ENCODE results near the gene ATP6V0B. TPM values are rescaled to one million over a fixed set of nuclear protein-coding genes. Genes with fewer than 3 reads are reported as not detected.

ATP6V0B gene
- total RNA-seq, 1 donor from 2014 or later = 115 TPM

DNA sequence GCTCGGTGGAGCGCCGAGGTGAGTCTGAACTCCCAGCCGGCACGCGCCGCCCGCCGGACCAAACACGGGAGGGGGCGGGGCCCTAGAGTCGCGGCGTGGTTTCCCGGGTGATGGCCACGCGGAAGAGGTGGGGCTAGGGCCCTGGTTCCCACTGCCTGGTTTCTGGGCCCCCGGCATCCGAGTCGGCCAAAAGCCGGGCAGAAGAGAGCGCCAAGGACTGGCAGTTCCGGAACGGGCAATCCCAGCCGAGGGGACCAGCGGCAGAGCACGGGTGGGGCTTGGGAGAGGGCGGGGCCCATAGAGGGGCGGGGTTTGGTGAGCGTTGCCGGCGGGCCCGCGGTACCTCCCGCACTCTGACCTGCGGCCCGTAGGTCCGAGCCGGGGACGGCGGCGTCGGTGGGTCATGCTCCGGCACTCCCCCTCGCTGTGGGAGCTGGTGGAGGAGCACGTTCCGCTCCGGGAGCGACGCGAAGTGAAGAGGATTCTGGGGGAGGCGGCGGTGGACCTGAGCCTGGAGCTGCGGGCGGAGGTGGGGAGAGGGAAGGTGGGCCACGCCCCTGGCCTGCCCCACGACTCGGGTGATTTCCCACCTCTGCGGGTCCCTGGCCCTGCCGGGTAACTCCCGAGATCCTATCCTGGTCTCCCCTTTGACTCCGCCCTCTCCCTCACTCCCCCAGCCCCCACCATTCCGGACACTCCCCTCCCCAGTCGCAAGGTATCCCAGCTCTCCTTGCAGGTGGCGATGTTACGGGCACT lies 16.9 kb downstream of the ATP6V0B start, which contains the start of gene CCDC24:
Gene CCDC24, plus strand, starts transcription at position 124 of the 756 bp plus-strand sequence. Its CDS starts 280 bp downstream, at position 404.
- H3K36me3 Mint-ChIP-seq = no peaks in the 10 kb centered on the region
- no peaks in the 10 kb centered on the region for H3K27me3 Mint-ChIP-seq
- H3K27ac Mint-ChIP-seq = peak within 1 kb of the TSS; percentile 28
- no peaks in the 10 kb centered on the region for H3K9me3 Mint-ChIP-seq
- H3K4me3 Mint-ChIP-seq = peak within 1 kb of the TSS; percentile 91
- TF ChIP-seq, protein P1, sequence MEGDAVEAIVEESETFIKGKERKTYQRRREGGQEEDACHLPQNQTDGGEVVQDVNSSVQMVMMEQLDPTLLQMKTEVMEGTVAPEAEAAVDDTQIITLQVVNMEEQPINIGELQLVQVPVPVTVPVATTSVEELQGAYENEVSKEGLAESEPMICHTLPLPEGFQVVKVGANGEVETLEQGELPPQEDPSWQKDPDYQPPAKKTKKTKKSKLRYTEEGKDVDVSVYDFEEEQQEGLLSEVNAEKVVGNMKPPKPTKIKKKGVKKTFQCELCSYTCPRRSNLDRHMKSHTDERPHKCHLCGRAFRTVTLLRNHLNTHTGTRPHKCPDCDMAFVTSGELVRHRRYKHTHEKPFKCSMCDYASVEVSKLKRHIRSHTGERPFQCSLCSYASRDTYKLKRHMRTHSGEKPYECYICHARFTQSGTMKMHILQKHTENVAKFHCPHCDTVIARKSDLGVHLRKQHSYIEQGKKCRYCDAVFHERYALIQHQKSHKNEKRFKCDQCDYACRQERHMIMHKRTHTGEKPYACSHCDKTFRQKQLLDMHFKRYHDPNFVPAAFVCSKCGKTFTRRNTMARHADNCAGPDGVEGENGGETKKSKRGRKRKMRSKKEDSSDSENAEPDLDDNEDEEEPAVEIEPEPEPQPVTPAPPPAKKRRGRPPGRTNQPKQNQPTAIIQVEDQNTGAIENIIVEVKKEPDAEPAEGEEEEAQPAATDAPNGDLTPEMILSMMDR (conservative IDR thresholded peaks at IDR 0.05) = no peak
- peaks cover 6% of the 10 kb centered on the region for H3K4me1 Mint-ChIP-seq (ENCODE audit: unreplicated experiment)
- peak; percentile 83 for DNase-seq (ENCODE audit: extremely low spot score, unreplicated experiment)

DNA sequence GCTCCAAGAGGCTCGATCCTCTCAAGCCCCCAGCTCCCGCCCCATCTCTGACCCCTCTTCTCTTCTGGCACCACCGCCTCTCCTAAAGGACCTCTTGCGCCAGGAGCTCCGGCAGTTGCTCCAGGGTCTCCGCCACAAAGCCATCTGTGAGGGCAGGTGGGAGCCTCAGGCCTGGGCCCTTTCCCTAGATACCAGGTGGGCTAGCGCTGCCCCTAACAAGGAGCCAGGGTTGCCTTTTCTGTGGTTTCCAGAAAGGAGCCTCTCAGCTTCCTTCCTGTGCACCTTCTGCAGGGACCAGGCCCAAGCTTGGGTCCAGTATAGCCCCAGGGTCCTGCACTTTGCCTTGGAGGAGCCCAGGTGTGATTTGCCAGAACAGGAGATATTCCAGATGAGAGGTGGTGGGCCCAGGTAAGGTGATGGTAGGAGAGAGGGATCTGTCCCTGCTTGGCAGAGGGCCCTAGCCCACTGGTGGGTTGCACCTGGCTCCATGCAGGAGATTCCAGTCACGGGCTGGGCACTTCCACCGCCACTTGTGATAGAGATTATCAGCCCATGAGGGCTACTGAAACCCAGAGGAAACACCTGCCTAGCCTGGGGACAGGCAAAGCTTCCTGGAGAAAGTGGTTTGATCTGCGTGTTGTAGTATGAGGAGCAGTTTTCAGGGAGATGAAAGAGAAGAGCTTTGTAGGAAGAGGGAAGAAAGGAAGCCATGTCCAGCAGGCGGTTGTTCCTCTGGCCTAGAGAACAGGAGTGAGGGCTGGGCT lies 17.7 kb downstream of the ATP6V0B start:
- TF ChIP-seq, protein P1 (conservative IDR thresholded peaks at IDR 0.05) = no peak

DNA sequence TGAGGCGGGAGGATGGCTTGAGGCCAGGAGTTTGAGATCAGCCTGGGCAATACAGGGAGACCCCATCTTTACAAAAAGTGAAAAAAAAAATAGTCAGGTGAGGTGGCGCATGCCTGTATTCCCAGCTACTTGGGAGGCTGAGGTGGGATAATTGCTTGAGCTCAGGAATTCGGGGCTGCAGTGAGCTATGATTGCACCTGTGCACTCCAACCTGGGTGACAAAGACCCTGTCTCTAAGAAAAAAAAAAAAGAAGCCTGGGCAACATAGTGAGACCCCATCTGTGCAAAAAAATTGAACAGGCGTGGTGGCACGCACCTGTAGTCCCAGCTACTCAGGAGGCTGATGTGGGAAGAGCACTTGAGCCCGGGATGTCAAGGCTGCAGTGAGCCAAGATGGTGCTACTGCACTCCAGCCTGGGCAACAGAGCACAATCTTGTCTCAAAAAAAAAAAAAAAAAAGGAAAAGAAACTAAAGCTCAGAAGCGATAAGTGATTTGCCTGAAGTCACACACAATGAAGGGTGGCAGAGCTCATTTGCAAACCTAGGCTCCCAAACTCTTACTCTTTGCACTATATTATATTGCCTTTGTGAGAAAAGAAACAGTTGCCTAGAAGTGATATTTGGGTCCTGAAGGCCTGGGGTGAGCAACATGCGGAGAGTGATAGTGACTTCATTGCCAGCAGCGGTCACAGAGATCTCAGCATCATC lies 18.6 kb downstream of the ATP6V0B start:
- H3K9me3 Mint-ChIP-seq = no peaks in the 10 kb centered on the region
- H3K4me3 Mint-ChIP-seq = peak overlapping the region; percentile 9
- DNase-seq (ENCODE audit: extremely low spot score, unreplicated experiment) = no peak
- TF ChIP-seq, protein P1 (conservative IDR thresholded peaks at IDR 0.05) = no peak
- peaks cover 5% of the 10 kb centered on the region for H3K4me1 Mint-ChIP-seq (ENCODE audit: unreplicated experiment)
- H3K27me3 Mint-ChIP-seq = no peaks in the 10 kb centered on the region
- H3K36me3 Mint-ChIP-seq = no peaks in the 10 kb centered on the region
- H3K27ac Mint-ChIP-seq = peak overlapping the region; percentile 28

More for the DNA sequence above, 17.7 kb downstream of the ATP6V0B start:
- H3K36me3 Mint-ChIP-seq = no peaks in the 10 kb centered on the region
- no peak for DNase-seq (ENCODE audit: extremely low spot score, unreplicated experiment)
- peak overlapping the region; percentile 91 for H3K4me3 Mint-ChIP-seq
- no peaks in the 10 kb centered on the region for H3K27me3 Mint-ChIP-seq
- H3K4me1 Mint-ChIP-seq (ENCODE audit: unreplicated experiment) = peaks cover 5% of the 10 kb centered on the region
- no peaks in the 10 kb centered on the region for H3K9me3 Mint-ChIP-seq
- H3K27ac Mint-ChIP-seq = peak overlapping the region; percentile 28

DNA sequence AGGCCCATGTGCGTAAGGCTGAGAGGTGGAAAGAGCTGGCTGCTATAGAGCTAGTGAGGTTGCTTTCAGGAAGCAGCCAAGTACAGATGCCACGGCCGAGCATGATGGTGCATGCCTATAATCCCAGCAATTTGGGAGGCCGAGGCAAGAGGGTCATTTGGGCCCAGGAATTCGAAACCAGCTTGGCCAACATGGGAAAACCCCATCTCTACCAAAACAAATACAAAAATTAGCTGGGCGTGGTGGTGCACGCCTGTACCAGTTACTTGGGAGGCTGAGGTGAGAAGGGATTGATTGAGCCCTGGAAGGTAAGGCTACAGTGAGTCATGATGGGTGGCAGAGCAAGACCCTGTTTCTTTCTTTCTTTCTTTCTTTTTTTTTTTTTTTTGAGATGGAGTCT lies 19.3 kb downstream of the ATP6V0B start:
- H3K4me3 Mint-ChIP-seq = peak overlapping the region; percentile 9
- no peaks in the 10 kb centered on the region for H3K36me3 Mint-ChIP-seq
- H3K27me3 Mint-ChIP-seq = no peaks in the 10 kb centered on the region
- TF ChIP-seq, protein P1 (conservative IDR thresholded peaks at IDR 0.05) = no peak
- no peak for DNase-seq (ENCODE audit: extremely low spot score, unreplicated experiment)
- peaks cover 5% of the 10 kb centered on the region for H3K4me1 Mint-ChIP-seq (ENCODE audit: unreplicated experiment)
- H3K9me3 Mint-ChIP-seq = no peaks in the 10 kb centered on the region
- no peak overlapping the region for H3K27ac Mint-ChIP-seq
